ENCODE measurements around the gene PCSK1N.

GRCh38 chrX:48814722-48815121, 20.7 kb downstream of the PCSK1N start:
- TF ChIP-seq CTCF (IDR thresholded peaks at IDR 0.05) (no peak), POLR2AphosphoS5 (IDR thresholded peaks at IDR 0.05) (no peak), POLR2A (IDR thresholded peaks at IDR 0.05; ENCODE audit: low read depth) (no peak), EP300 (IDR thresholded peaks at IDR 0.05) (no peak)

Measured in esophagus muscularis mucosa (tissue), 4 donors.